ENCODE data around the gene SULT2B1.
A peak's percentile ranks its signal among the peaks of the same experiment; 100 is the strongest.

The SULT2B1 gene

GRCh38 chr19:48644839-48645619, 93.1 kb downstream of the SULT2B1 start:
- Histone ChIP-seq H3K27me3 (ENCODE audit: control insufficient read depth, insufficient read depth, low read length) (no peaks in the 10 kb centered on the region), H3K9ac (ENCODE audit: low read length) (peak overlapping the region; percentile 65), H3K36me3 (ENCODE audit: control insufficient read depth, low read depth, low read length) (peaks cover 3% of the 10 kb centered on the region), H3K4me1 (ENCODE audit: control insufficient read depth, low read depth, low read length) (peaks cover 6% of the 10 kb centered on the region), H3K4me3 (ENCODE audit: low read length) (peak overlapping the region; percentile 76), H3K9me3 (ENCODE audit: control insufficient read depth, low read depth, low read length) (no peaks in the 10 kb centered on the region), H3K27ac (ENCODE audit: low read length) (peak overlapping the region; percentile 80)

GRCh38 chr19:48645620-48646000, 93.6 kb downstream of the SULT2B1 start:
- Histone ChIP-seq H3K36me3 (ENCODE audit: control insufficient read depth, low read depth, low read length) (peaks cover 3% of the 10 kb centered on the region), H3K27me3 (ENCODE audit: control insufficient read depth, insufficient read depth, low read length) (no peaks in the 10 kb centered on the region), H3K9me3 (ENCODE audit: control insufficient read depth, low read depth, low read length) (no peaks in the 10 kb centered on the region), H3K4me3 (ENCODE audit: low read length) (peak overlapping the region; percentile 76), H3K27ac (ENCODE audit: low read length) (peak overlapping the region; percentile 80), H3K4me1 (ENCODE audit: control insufficient read depth, low read depth, low read length) (peaks cover 6% of the 10 kb centered on the region), H3K9ac (ENCODE audit: low read length) (peak overlapping the region; percentile 65)

- peaks cover 6% of the 10 kb centered on the region for H3K4me1 ChIP-seq (ENCODE audit: control insufficient read depth, low read depth, low read length)
- peak within 1 kb of the TSS; percentile 76 for H3K4me3 ChIP-seq (ENCODE audit: low read length)
Observed at GRCh38 chr19:48646001-48646721, 94.2 kb downstream of the SULT2B1 start, which contains the start of gene CA11. TSS of gene CA11 (minus strand) at chr19:48646187. CDS start at chr19:48645632, 555 bp downstream.

GRCh38 chr19:48646722-48647216, 94.8 kb downstream of the SULT2B1 start:
- peak overlapping the region; percentile 76 for H3K4me3 ChIP-seq (ENCODE audit: low read length)
- peaks cover 6% of the 10 kb centered on the region for H3K4me1 ChIP-seq (ENCODE audit: control insufficient read depth, low read depth, low read length)
- no peaks in the 10 kb centered on the region for H3K27me3 ChIP-seq (ENCODE audit: control insufficient read depth, insufficient read depth, low read length)
- peaks cover 3% of the 10 kb centered on the region for H3K36me3 ChIP-seq (ENCODE audit: control insufficient read depth, low read depth, low read length)
- H3K9ac ChIP-seq (ENCODE audit: low read length), result no peak overlapping the region
- no peaks in the 10 kb centered on the region for H3K9me3 ChIP-seq (ENCODE audit: control insufficient read depth, low read depth, low read length)
- no peak overlapping the region for H3K27ac ChIP-seq (ENCODE audit: low read length)

More at GRCh38 chr19:48646001-48646721, 94.2 kb downstream of the SULT2B1 start, which contains the start of gene CA11:
- Histone ChIP-seq H3K9me3 (ENCODE audit: control insufficient read depth, low read depth, low read length) (no peaks in the 10 kb centered on the region), H3K27me3 (ENCODE audit: control insufficient read depth, insufficient read depth, low read length) (no peaks in the 10 kb centered on the region), H3K27ac (ENCODE audit: low read length) (peak within 1 kb of the TSS; percentile 80), H3K9ac (ENCODE audit: low read length) (peak within 1 kb of the TSS; percentile 65), H3K36me3 (ENCODE audit: control insufficient read depth, low read depth, low read length) (peaks cover 3% of the 10 kb centered on the region)

GRCh38 chr19:48648134-48648533, 96.2 kb downstream of the SULT2B1 start:
- Histone ChIP-seq H3K4me1 (ENCODE audit: control insufficient read depth, low read depth, low read length) (peaks cover 6% of the 10 kb centered on the region), H3K27me3 (ENCODE audit: control insufficient read depth, insufficient read depth, low read length) (no peaks in the 10 kb centered on the region), H3K27ac (ENCODE audit: low read length) (no peak overlapping the region), H3K4me3 (ENCODE audit: low read length) (no peak overlapping the region), H3K36me3 (ENCODE audit: control insufficient read depth, low read depth, low read length) (no peaks in the 10 kb centered on the region), H3K9me3 (ENCODE audit: control insufficient read depth, low read depth, low read length) (no peaks in the 10 kb centered on the region), H3K9ac (ENCODE audit: low read length) (no peak overlapping the region)
